Stimulated activated CD8-positive, alpha-beta memory T cell treated with anti-CD3 and anti-CD28 coated beads, Interleukin-15, amount 100 ng/mL, for 24 hours (primary cell): ENCODE measurements around the gene SCN4A.

ENCODE experiments used
- DNase-seq: peaks from one replicate; pipeline ENCODE4 v3.0.0-alpha.2; 2020; ENCODE audit warnings: low read depth

Gene SCN4A

GRCh38 chr17:63955232-63955631 is 17.5 kb downstream of the SCN4A start:
- DNase-seq, result no peak

- DNase-seq, result no peak
Measured at GRCh38 chr17:63954402-63955063, 18.2 kb downstream of the SCN4A start.

GRCh38 chr17:63950940-63951907 is 21.5 kb downstream of the SCN4A start:
- no peak for DNase-seq

- DNase-seq, result no peak
Measured at GRCh38 chr17:63949576-63950250, 23.0 kb downstream of the SCN4A start.

- DNase-seq, result no peak
Measured at GRCh38 chr17:63948521-63948920, 24.2 kb downstream of the SCN4A start.

- DNase-seq, result no peak
Measured at GRCh38 chr17:63947711-63948330, 24.9 kb downstream of the SCN4A start.

GRCh38 chr17:63946440-63947363 is 26.0 kb downstream of the SCN4A start:
- no peak for DNase-seq

GRCh38 chr17:63945784-63946439 is 26.8 kb downstream of the SCN4A start:
- DNase-seq, result no peak

- DNase-seq, result no peak
Measured at GRCh38 chr17:63944736-63945499, 27.8 kb downstream of the SCN4A start.

GRCh38 chr17:63943745-63944144 is 29.0 kb downstream of the SCN4A start:
- DNase-seq, result no peak

- DNase-seq, result no peak
Measured at GRCh38 chr17:63942309-63942985, 30.3 kb downstream of the SCN4A start.

- DNase-seq, result no peak
Measured at GRCh38 chr17:63941751-63942150, 31.0 kb downstream of the SCN4A start.

- no peak for DNase-seq
Measured at GRCh38 chr17:63941162-63941561, 31.6 kb downstream of the SCN4A start.

- DNase-seq, result no peak
Measured at GRCh38 chr17:63940584-63940983, 32.1 kb downstream of the SCN4A start.

GRCh38 chr17:63939884-63940283 is 32.8 kb downstream of the SCN4A start:
- no peak for DNase-seq

- DNase-seq, result no peak
Measured at GRCh38 chr17:63939401-63939800, 33.3 kb downstream of the SCN4A start.

- DNase-seq, result no peak
Measured at GRCh38 chr17:63937920-63938319, 34.8 kb downstream of the SCN4A start.

GRCh38 chr17:63937319-63937718 is 35.4 kb downstream of the SCN4A start:
- no peak for DNase-seq
